HL-60/S4 (cell line): ENCODE results near the gene DLG1.

ENCODE experiments used
- in situ Hi-C: fragments of 300-500 bp; cut with MboI; formaldehyde crosslinking; loops from 2 replicates; pipeline ENCODE4 v1.14.3; 2022; ENCODE audit warnings: low sequenced_read_pairs

The DLG1 gene

DNA sequence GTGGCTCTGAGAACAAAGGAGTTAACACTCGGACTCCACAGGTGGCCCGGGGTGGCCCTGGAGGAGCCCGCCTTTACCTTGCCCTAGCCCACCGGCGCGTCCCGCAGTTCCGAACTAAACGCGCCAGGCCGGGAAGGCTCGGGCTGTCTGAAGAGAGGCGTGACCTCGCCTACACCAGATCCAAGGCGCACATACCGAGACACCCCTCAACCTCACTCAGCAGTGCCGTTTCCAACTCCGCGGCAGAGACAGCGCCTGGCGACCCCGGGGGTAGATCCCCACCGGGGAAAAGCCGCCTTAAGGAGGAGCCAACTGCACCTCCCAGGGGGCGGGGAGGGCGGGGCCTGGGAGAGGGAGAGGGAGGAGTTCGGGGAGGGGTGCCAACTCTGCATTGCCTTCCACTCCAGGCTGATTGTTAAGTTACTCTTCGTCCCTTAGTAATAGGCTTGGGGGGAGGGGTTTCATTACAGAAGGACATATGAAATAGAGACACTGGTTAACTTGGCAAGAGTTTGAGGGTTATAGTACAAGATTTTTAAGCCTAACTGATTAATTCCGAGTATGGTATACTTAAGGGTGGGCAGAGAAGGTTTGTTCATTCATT, at the start of gene DLG1:
Gene DLG1 (minus strand): TSS at position 272 of the 604 bp plus-strand sequence. CDS start 1,408 bp downstream, outside the sequence.
- in situ Hi-C loops: no loop called here

DNA sequence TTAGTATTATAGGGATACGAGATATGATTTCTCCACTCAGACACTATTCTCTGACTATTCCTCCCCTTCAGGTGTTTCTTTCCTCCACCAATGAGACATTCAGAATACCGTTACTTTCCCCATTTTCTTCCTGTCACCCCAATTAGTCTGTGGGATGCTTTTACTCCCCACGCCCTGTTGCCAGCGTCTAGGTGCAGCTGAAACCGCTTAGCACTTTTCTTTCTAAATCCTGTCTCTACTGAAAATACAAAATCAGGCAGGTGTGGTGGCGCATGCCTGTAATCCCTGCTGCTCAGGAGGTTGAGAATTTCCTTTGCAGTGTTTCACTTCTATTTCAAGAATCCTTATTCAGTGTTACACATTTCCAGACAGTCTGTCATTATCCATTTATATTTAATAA, 49.6 kb upstream of the DLG1 start:
- in situ Hi-C loops: no loop called here

DNA sequence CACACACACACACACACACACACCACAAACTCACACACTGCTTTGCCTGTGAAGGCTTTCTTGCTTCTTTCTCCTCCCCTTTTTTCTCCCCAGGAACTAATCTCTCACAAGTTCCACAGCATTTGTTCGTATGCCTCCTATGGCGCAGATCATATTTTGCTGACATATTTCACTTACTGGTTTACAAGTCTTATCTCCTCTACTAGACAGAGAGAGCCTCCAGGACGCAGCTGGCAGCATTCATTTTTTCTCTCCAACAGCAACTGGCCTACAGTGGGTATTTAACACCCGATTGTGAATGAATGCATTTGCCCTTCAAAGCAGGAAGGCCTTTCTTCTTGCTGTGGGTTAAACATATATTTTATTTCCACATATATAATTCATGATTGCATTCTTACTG, 47.0 kb upstream of the DLG1 start:
- in situ Hi-C loops: no loop called here

DNA sequence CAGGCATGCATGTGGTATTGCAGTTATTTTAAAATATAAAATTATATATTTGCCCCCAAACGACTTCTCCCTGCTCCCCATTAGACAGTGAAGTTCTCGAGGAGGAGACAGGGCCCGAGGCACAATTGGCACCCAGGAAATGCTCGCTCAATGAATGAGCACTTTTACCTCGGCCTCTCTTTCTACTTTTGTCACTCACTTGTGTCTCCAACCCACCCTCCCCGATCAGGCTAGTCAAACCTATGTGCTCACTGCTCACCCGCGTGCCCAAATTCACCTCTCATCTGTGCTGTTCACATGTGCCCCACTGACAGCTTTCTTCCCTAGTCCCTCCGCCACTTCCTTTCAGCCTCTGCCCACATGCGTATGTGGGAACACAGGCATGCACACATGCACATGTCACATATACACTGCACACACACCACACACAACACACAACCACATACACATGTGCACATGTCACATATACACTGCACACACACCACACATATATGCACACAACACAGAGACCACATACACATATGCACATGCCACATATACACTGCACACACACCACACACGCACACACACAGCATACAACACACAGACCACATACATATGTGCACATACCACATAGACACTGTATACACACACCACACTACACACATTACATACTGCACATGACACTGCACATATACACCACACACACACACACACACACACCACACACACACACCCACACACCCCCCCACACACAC, 46.3 kb upstream of the DLG1 start:
- in situ Hi-C loops: no loop called here

DNA sequence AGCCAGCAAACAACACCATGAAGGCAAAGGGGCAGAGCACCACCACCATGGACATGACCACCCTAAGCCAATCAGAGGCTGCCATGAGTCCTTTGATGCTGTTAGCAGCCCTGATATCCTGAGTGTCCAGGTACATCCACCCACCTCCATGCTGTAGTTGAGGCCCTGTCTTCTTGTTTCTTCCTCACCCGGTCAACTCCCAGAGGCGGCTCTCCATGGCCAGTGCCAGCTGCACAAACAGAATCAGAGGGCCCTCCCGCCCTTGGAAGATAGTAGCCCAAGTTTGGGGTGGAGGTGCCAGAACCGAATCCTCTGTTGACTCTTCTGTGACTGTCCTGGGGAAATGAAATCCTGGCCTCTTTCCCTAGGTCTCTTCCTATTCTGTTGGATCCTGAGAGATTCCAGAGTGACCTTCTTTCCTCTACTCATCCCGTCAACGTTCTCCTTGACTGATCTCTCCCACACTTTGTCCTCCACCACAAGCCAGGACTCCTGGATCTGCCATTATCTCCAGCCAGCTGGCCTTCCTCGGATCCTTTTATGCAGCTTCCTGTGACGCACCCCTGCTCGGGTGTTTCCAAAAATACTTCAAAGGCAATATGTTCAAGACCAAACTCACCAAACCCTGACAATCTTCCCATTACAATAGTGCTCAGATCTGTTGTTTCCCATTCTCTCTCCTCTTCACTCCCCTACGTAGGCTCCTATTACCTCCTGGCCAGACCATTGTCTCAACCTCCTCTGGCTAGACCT, 45.4 kb upstream of the DLG1 start:
- in situ Hi-C loops: no loop called here

DNA sequence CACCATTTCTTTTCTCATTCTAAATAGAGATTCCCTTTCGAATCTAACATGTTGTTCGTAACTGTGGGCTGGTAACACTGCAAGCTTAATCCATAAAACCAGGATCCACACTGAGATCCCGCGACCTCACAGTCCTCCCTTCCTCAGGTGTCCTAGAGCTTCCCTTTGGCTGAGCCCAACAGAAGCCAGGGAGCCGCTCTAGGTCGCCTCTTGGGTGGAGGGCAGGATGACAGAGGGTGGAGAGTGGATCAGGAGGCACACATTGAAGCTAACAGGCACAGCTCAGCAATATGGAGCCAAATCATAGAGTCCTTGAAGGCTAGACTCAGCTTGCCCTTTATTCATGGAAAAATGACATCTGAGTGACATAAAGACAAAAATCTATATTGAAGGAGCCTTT, 44.7 kb upstream of the DLG1 start:
- in situ Hi-C loops: no loop called here

DNA sequence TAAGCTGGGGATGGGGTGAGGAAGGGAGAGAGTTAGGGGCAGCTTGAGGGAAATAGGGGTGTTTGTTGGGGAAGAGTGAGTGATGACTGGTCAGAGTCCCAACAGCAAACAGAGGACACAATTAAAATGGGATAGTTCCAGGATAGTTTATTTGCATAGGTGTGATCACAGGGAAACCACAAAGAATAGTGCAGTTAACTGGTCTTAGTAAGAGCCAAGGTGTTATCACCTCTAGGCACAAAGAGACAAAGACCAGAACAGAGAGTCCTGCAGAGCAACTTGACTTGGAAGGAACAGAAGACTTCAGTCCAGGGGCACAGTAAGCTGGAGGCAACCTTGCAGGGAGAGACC, 42.1 kb upstream of the DLG1 start:
- in situ Hi-C loops: no loop called here

DNA sequence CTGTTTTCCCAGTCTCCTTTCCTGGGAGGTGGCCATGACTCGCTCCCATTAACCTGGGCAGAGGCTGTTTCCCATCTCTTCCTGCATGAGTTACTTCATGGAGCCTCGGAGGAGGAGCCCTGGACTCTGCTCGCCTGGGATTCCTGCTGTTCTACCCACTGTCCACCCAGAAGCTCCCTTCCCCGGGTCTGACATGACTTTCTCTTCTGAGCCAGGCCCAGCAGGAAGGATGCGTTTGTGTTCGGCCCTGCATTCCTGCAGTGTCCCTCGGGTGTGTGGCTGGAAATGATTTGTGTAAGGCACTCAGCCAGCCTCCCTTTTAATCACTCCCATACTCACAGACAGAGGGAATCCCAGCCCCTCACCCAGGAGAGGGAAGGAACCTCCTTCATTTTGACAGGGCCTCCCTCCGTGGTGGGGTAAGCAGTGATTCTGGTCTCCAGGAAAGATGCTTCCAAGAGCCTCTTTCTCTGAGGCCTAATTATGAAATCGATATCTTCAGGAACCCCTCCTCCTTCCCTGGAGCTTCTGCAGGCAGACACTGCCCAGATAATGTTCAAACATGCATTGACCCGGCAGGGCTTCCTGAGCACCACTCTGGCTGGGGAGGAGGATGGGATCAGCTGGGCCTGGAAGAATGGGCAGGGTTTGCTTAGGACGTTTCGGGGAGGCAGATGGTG, 41.6 kb upstream of the DLG1 start:
- in situ Hi-C loops: no loop called here

DNA sequence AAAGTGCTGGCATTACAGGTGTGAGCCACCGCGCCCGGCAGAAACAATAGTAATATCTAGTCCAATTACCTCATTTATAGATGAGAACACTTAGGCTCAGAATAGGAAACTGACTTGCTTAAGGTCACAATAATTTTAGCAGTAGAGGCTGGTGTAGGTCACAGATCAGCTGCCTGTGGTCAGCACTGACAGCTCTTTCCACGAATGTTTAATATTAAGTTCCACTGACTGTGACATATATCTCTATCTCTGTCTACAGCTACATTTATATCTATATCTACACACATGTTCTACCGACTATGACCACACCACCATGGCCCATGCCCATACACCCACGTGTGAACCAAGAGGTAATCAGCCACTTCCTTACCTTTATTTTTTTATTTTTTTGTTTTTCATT, 40.2 kb upstream of the DLG1 start:
- in situ Hi-C loops: no loop called here

DNA sequence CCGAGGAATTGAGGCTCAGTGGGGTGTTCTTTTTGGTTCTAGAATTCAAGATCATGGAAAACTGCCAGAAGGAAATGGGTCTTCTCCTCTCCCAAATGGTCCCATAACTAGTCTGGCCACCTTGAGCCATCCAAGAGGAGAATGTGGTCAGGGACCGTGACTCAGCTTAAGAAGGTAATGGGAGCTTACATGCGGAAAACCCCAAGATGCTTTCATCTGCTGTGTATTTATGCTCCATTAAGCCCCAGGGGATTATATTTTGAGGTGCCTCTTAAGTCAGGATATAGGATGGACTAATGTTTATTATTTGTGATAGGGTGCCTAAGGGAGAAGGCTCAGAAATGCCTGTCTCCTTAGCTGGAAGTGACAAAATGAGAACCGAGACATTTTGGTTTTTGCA, 39.2 kb upstream of the DLG1 start:
- in situ Hi-C loops: no loop called here

DNA sequence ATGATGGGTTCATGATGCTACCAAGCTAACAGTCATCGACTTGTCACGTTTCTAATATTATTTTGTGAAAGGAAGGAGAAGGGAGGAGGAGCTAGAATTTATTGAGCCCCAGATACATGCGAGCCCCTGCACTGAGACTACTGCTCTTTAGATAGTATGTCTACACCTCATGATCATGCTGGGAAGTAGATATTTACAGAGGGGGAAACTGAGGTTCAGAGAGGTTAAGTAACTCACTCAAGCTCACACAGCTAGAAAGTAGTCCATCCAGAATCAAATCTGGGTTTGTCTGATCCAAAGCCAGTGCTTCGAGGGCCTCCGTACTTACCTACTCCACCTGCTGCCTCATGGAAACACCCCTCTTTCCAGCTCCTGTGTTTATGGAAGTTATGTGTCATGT, 38.8 kb upstream of the DLG1 start:
- in situ Hi-C loops: no loop called here

DNA sequence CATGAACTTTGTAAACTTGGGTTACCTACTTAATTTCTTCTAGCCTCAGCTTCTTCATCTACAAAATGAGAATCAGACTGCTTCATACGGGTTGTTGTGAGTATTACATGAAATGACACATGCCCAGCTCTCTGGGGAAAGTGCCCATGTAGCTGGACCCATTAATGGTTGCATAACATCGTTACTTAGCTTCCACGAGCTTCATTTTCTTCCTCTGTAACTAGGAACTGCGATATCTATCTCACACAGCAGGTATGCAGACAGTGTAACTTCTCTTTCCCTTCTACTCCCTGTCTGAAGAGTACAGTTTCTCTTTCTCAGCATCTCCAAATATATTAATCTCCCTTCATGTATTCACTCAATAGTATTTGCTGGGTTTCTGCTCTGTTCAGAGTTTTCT, 37.9 kb upstream of the DLG1 start:
- in situ Hi-C loops: no loop called here

DNA sequence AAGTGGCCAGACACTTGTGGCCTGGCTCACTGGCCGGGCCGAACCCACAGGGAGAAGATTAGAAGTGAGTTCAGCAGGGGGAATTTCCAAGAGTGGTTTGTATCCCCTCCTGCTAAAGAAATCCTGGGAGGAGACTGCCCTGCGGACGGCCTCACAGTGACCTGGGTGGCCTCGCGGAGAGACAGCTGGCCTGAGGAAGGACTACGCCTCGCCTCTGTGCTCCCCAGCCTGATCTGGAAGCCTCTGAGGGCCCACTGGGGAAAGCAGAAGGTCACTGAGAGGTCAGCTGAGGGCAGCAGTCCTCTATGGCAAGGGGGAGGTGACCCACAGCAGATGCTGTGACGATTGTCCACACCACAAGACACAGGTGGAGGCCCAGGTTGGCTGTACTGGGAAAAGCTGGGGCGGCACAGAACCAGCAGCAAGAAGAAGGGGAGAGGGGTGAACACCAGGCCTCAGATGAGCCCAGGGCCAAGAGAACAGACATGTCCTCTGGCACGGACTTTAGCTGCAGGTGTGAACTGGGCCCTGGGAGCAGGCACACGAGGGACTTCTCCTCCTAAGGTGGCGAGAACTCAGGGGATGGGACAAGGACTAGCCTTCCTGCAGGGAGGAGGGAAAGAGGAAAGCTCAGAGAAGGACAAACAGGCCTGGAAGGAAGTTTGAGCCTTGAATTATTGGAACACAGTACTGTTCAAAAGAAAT, 37.2 kb upstream of the DLG1 start:
- in situ Hi-C loops: no loop called here

DNA sequence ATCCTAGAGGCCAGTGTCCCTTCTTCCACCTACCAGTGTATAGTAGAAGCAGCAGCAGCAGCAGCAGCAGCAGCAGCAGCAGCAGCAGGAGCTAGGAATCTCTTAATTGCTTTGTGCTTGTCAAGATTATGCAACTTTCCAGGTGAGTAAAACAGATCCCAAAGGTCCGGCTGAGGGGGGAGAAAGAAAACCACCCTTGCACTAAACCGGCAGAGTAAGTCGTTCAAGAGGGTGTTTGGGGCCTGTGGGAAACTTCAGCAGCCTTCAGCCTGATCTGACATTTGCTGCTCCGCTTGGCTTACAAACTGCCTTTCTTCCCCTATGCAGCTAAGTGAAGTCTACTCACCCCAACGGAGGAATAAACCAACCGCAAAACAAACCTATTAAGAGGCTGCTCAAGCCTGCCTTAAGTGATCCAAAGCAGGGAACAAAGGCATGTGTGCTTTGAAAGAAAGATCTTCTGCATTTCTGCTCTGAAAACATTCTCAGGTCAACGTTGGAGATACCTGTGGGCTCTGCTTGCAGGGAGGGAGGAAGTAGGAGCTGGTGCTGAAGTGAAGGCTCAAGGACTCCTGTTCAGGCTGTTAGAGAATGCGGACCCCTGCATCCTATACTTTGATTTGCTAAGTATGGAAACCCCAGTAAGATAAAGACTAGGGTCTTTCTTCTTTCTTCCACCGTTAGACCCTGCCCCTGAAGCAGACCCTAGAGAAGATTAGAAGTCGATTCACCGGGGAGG, 35.7 kb upstream of the DLG1 start:
- in situ Hi-C loops: no loop called here

DNA sequence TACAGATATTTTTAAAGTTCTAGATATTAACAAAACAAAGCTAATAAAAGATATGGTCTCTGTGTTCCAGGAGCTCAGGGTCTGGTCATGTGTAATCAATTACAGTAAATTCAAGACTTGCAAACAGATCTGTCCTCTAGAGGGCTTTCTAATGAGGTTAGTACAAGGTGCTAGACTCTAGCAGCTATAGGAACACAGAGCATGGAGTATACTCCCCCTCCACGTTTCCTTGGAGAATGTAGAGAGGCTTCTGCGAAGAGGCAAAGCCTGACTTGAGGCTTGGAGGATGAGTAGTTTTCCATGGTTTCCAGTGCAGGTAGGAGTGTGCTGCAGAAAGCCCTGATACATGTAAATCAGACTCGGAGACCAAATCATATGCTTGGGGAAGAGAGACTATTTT, 32.7 kb upstream of the DLG1 start:
- in situ Hi-C loops: no loop called here

DNA sequence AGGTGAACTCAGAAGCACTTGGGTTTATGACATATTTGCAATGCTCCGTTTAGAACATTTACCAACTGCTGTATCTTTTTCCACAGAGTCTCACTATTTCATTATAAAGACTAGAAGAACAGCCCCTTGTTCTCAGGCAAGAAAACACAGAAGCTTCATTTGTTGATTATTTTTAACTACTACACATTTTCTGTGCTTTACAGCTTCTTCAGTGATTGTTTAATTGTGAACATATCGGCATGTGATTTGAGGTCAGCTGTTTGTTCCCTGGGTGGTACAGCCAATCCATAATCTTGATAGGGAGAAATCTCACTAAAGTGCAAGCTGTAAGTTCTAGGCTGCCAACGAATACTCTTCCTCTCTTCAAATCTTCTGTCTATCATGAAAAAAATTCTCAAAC, 31.0 kb upstream of the DLG1 start:
- in situ Hi-C loops: no loop called here

DNA sequence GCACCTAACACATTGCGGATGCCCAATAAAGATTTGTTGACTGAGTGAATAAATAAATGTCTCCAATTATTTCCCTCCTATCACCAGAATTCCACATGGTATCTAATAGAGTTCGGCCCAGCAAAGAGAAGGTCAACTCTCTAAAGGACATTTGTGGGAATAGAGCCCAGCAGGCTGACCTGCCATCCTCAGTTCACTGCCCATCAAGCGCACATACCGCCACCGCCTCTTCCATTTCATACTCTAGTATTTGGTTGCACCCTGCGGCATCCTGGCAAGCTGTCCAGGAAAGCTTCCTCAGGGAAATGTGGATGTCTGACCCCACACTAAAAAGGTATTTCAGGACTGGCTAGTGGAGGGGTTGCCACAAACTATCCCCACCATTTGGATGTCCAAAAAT, 29.8 kb upstream of the DLG1 start:
- in situ Hi-C loops: no loop called here

DNA sequence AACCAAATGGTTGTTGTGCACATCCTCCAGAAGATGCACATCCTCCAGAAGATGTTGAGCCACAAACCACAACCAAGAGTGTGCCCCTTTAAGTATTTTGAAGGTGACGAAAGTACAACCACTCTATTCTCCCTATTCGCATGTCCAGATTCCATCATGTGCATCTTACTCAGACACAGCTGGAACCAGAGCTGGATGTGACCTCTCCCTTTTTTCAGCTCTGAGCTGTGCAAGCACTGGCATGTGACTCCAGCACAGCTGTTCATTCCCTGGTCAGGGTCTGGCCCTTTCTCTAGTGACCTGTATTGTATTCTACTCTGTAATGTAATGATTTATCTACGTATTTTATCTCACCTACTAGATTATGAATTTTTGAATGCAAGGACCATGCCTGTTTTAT, 29.3 kb upstream of the DLG1 start:
- in situ Hi-C loops: no loop called here

DNA sequence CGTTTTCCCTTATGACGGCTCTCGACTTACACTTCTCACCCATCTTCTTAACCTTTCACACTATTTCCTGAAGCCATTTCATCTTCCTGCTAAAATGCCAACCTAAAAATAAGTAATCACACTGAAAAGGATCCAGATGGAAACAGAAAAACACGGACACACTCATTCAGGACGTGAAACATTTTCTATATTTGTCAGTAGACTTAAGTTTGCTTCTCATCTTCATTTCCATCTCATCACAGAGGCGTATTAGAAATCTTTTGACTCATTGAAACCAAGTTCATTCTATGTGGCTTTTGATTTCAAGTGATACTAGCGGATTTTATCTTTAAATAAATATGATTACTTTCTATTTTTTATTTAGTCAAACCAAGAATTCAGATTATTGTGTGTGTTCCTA, 27.4 kb upstream of the DLG1 start:
- in situ Hi-C loops: no loop called here

DNA sequence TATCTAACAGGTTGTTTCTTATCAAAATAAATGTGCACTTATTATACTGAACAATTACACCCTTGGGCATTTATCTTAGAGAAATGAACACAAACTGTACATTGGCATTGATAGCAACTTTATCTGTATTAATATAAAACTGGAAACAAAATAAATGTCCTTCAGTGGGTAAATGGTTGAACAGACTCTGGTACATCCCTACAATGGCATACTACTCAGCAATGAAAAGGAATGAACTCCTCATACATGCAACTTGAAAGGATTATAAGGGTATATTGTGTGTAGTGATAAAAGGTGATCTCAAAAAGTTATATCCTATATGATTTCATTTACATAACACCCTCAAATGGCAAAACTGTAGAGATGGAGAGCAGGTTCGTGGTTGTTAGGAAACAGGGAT, 23.7 kb upstream of the DLG1 start:
- in situ Hi-C loops: no loop called here
